ENCODE data around the gene RAI1.

The RAI1 gene

DNA sequence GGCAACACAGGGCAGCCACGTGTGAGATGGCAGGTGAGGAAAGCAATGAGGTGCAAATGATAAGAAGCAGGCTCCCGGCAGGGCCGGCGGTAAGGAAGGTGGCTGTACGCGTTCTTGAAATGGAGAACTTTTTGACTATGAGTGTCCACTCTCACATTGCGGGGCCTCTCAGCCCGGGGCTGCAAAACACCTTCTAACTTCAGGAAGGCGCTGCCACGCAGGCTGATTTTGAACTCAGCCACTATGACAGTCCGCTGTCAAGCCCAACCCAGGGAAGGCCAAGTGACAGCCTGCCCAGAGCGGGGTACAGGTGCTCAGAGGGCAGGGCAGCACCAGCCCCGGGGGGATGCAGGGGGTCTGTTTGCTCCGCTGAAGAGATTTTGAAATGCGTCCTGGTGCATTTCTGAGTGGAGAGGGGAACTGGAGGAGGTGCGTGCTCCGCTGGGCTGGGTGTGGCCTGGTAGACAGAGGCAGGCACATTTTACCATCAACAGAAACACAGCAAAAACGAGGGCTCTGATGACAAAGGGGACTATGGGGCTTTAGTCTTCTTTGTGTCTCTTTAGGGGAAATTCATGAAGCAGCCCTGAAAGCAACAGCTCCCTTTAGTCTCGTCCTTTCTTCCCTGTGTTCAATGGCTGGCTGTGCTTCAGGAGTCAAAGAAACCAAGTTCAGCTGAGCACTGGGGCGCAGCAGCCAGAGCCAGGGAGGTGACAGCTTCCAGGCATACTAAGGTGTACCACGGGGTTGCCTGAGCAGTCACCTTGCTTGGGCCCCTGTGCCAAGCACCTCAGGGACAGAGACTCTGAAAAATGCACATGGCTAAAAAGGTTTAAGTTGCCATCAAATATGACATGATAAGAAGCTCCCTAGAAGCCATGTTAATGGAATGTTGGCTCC, 170.1 kb downstream of the RAI1 start:
- DNase-seq, result no peak

DNA sequence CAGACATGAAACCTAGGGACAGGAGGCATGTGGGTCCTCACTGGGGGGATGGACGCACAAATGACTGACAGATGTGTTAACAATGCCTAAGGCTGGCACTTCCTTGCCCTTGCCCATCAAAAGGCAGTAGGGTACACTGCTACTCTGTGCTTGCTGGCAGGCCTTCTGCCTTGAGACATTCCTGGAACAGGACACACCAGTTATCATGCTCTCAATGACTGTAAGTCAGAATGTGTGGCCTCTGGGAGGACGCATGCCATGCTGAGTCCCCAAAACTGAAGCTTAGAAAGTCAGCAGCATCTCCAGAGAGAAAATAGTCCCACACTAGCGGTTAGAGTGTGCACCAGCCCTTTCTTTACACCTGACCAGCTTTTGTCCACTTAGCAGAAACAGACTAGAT, 171.7 kb downstream of the RAI1 start:
- DNase-seq, result no peak

DNA sequence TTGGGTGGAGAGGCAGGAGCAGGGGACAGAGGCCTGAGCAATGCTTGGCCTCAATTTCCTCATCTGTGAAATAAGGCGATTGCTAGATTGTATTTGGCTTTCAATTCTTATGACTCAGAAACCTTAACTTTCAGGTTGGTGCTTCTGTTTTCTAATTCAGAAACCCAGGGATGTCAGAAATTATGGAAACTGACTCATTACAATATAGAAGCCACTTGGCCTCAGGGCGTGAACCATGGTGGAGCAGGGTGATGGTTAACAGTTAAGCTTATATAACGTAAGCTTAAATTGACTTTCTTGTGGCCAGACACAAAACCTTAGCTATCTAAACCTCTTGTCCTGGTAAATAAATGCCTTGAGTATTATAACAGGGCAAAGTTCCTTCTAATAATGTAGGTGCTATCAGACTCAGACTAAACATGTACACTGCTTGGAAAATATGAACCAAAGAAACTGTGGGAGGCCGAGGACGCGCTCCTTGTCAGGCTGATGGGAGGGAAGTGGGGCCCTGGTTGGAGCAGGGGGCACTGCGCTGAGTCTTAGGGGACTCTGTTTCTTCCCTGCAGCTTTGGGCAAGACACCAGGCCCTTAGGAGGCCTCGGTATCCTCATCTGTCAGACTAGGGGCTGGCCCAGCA, 172.7 kb downstream of the RAI1 start:
- DNase-seq, result no peak

DNA sequence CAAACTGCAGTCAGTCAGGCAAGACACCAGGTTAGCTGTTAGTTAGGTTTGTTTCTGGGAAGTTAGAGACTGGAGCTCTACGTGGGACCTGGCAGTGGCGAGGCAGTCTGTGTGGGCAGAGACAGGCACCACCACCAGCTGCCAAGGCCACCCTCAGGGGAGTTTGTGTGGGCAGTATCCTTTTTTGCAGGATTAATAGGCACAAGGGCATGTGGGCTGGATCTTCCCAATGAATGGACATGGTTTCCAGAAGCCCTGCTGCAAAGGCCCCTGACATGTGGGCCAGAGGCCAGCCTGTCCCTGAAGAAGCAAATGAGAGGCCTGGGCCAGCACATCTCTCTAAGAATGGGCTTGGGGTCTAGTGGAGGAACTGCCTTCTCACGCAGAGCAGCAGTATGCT, 174.7 kb downstream of the RAI1 start:
- DNase-seq, result no peak

DNA sequence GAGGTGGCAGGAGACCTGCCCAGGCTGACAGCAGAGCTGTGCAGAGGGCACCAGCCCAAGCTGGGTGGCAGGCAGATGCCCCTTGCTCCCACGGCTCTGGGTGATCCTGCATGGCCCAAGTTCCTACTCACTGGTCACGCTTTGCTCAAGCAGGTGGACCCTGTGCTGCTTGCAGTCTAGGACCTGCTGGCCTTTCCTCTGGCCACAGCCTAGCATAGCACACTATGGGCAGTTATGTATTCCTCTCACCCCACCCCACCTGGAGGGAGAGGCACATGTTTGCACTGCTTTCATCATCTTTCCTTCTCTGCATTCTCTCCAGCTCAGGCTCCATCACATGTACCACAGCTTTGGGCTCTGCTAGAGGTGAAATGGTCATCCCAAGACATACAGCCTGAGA, 175.1 kb downstream of the RAI1 start:
- no peak for DNase-seq

DNA sequence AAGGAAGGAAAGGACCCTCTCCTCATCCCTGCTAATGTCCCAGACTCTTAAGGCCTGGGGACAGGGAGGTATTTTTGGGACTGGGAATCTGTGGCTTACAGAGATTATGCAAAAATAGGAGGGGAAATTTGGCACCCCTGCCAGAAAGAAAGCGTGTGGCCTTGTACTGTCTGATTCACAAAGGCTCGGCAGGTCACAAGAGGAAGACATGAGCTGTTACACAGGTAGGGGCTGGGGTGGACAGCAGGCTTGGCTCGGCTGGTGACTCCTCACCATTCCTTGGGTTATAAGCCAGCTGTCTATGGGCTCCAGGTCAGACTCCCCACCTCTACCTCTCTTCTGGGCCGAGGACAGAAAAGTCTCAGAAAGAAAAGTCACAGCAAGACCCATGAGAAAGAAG, 176.2 kb downstream of the RAI1 start:
- DNase-seq, result no peak

DNA sequence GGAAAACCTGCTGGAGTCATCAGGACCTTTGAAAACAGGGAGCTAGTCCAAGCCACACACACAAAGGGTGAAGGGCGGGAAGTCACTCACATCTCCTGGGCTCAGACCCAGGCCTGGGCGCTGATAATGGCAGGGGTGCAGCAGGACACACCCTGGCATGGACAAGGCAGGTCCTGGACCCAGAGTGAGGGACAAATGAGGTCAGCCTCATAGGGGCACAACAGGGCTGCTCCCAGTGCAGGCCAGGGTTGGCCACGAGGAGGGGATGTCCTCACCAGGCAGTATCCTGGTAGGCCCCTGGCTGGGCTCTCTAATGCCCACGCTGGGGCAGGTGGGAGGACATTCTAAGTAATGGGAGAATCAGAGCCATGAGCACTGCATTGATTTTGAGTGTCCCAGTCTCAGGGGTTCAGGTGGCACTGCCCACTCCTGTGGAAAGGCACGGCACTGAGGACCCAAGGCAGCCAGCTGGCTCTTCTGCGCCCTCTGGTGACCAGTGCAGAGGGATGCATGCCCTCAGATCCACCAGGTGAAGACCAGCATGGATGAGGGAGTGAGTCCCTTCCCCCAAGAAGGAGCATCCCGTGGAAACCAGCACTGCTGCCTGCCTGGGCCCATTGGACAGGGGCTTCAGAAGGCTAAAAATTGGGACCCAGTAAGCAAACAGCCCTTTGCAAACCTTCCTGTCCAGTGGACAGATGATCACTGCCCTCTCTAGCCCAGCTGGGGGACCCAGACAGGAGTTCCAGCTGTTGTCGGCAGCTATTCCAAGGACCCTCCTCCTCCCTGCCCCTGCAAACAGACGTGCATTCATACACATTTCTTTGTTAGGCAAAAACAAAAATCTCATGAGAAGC, 178.9 kb downstream of the RAI1 start:
- peak; percentile 16 to 71 (median 25) for DNase-seq

DNA sequence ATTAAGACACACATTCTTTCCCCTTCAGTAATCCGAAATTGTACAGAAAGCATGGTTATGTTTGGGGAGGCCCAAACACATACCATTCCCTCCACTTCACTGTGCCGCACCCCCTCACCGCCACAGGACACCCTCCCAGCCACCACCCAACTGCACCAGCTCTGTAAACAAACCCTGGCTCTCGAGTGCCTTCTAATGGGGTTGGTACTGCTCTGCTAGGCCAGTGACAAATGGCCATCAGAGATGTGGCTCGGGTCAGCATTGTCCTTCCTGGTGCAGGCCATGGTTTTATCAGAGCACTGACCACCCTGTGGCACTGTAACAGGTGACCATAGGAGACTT, 179.5 kb downstream of the RAI1 start:
- peak; percentile 6 to 31 (median 8) for DNase-seq
